Activated T-cell treated with anti-CD3 and anti-CD28 coated beads, Interleukin-2, amount 50 U/mL, for 24 hours (primary cell): ENCODE results near the gene TMEM247.
A peak's percentile ranks its signal among the peaks of the same experiment; 100 is the strongest.

Source experiments
- DNase-seq: peaks from one replicate; pipeline ENCODE4 v3.0.0-alpha.2; 2020
- H3K27ac Mint-ChIP-seq: 2 replicates; pipeline ENCODE4 v1.8.0; 2020; ENCODE audit warnings: mild to moderate bottlenecking, mixed read lengths
- H3K27me3 Mint-ChIP-seq: 2 replicates; pipeline ENCODE4 v1.8.0; 2020; ENCODE audit warnings: mixed read lengths
- H3K36me3 Mint-ChIP-seq: 2 replicates; pipeline ENCODE4 v1.8.0; 2020; ENCODE audit warnings: low read depth, mixed read lengths
- H3K4me1 Mint-ChIP-seq: 2 replicates; pipeline ENCODE4 v1.8.0; 2020; ENCODE audit warnings: low read depth, mixed read lengths
- H3K4me3 Mint-ChIP-seq: 2 replicates; pipeline ENCODE4 v1.8.0; 2020; ENCODE audit warnings: mild to moderate bottlenecking, moderate library complexity, mixed read lengths
- H3K9me3 Mint-ChIP-seq: 2 replicates; pipeline ENCODE4 v1.8.0; 2020; ENCODE audit warnings: mixed read lengths

The TMEM247 gene

GRCh38 chr2:46479265-46479664 is at the start of gene TMEM247:
TSS of gene TMEM247 (plus strand) at chr2:46479565.
- Mint-ChIP-seq H3K4me3 (no peak within 1 kb of the TSS), H3K9me3 (peaks cover 2% of the 10 kb centered on the region), H3K4me1 (peaks cover 31% of the 10 kb centered on the region), H3K36me3 (no peaks in the 10 kb centered on the region), H3K27me3 (no peaks in the 10 kb centered on the region), H3K27ac (no peak within 1 kb of the TSS)
- no peak for DNase-seq

GRCh38 chr2:46430413-46430812 is 49.0 kb upstream of the TMEM247 start:
- Mint-ChIP-seq H3K27me3 (no peaks in the 10 kb centered on the region), H3K4me1 (peaks cover 43% of the 10 kb centered on the region), H3K27ac (no peak overlapping the region), H3K4me3 (no peak overlapping the region), H3K36me3 (no peaks in the 10 kb centered on the region), H3K9me3 (peaks cover 4% of the 10 kb centered on the region)
- no peak for DNase-seq

GRCh38 chr2:46430992-46431391 is 48.4 kb upstream of the TMEM247 start:
- Mint-ChIP-seq H3K4me3 (no peak overlapping the region), H3K27ac (no peak overlapping the region), H3K27me3 (no peaks in the 10 kb centered on the region), H3K9me3 (peaks cover 4% of the 10 kb centered on the region), H3K36me3 (no peaks in the 10 kb centered on the region), H3K4me1 (peaks cover 42% of the 10 kb centered on the region)
- DNase-seq: no peak

- Mint-ChIP-seq H3K27ac (no peak overlapping the region), H3K4me3 (no peak overlapping the region), H3K9me3 (peaks cover 4% of the 10 kb centered on the region), H3K4me1 (peaks cover 47% of the 10 kb centered on the region), H3K36me3 (no peaks in the 10 kb centered on the region), H3K27me3 (no peaks in the 10 kb centered on the region)
- no peak for DNase-seq
Observed at GRCh38 chr2:46431481-46432235, 47.7 kb upstream of the TMEM247 start.

GRCh38 chr2:46434851-46435273 is 44.5 kb upstream of the TMEM247 start:
- H3K9me3 Mint-ChIP-seq: no peaks in the 10 kb centered on the region
- no peaks in the 10 kb centered on the region for H3K36me3 Mint-ChIP-seq
- no peaks in the 10 kb centered on the region for H3K27me3 Mint-ChIP-seq
- H3K27ac Mint-ChIP-seq: no peak overlapping the region
- H3K4me3 Mint-ChIP-seq: no peak overlapping the region
- peaks cover 65% of the 10 kb centered on the region for H3K4me1 Mint-ChIP-seq
- DNase-seq: no peak

GRCh38 chr2:46435353-46435752 is 44.0 kb upstream of the TMEM247 start:
- no peaks in the 10 kb centered on the region for H3K36me3 Mint-ChIP-seq
- H3K27ac Mint-ChIP-seq: no peak overlapping the region
- DNase-seq: no peak
- no peak overlapping the region for H3K4me3 Mint-ChIP-seq
- H3K9me3 Mint-ChIP-seq: no peaks in the 10 kb centered on the region
- H3K4me1 Mint-ChIP-seq: peaks cover 68% of the 10 kb centered on the region
- no peaks in the 10 kb centered on the region for H3K27me3 Mint-ChIP-seq

- peaks cover 68% of the 10 kb centered on the region for H3K4me1 Mint-ChIP-seq
- no peaks in the 10 kb centered on the region for H3K27me3 Mint-ChIP-seq
- no peaks in the 10 kb centered on the region for H3K9me3 Mint-ChIP-seq
- H3K4me3 Mint-ChIP-seq: no peak overlapping the region
- DNase-seq: no peak
- no peaks in the 10 kb centered on the region for H3K36me3 Mint-ChIP-seq
- H3K27ac Mint-ChIP-seq: no peak overlapping the region
Observed at GRCh38 chr2:46435796-46436360, 43.5 kb upstream of the TMEM247 start.

- no peaks in the 10 kb centered on the region for H3K36me3 Mint-ChIP-seq
- H3K9me3 Mint-ChIP-seq: no peaks in the 10 kb centered on the region
- H3K4me3 Mint-ChIP-seq: no peak overlapping the region
- DNase-seq: no peak
- no peak overlapping the region for H3K27ac Mint-ChIP-seq
- H3K4me1 Mint-ChIP-seq: peaks cover 60% of the 10 kb centered on the region
- H3K27me3 Mint-ChIP-seq: no peaks in the 10 kb centered on the region
Observed at GRCh38 chr2:46436800-46437199, 42.6 kb upstream of the TMEM247 start.

GRCh38 chr2:46438102-46438501 is 41.3 kb upstream of the TMEM247 start:
- no peaks in the 10 kb centered on the region for H3K36me3 Mint-ChIP-seq
- no peak for DNase-seq
- no peak overlapping the region for H3K4me3 Mint-ChIP-seq
- H3K9me3 Mint-ChIP-seq: no peaks in the 10 kb centered on the region
- no peak overlapping the region for H3K27ac Mint-ChIP-seq
- no peaks in the 10 kb centered on the region for H3K27me3 Mint-ChIP-seq
- peaks cover 47% of the 10 kb centered on the region for H3K4me1 Mint-ChIP-seq

GRCh38 chr2:46438794-46439193 is 40.6 kb upstream of the TMEM247 start:
- Mint-ChIP-seq H3K36me3 (no peaks in the 10 kb centered on the region), H3K4me1 (peaks cover 42% of the 10 kb centered on the region), H3K4me3 (no peak overlapping the region), H3K9me3 (no peaks in the 10 kb centered on the region), H3K27ac (no peak overlapping the region), H3K27me3 (no peaks in the 10 kb centered on the region)
- no peak for DNase-seq

GRCh38 chr2:46439582-46439981 is 39.8 kb upstream of the TMEM247 start:
- Mint-ChIP-seq H3K27me3 (no peaks in the 10 kb centered on the region), H3K4me1 (peaks cover 41% of the 10 kb centered on the region), H3K27ac (peak overlapping the region; percentile 16), H3K9me3 (no peaks in the 10 kb centered on the region), H3K36me3 (no peaks in the 10 kb centered on the region), H3K4me3 (no peak overlapping the region)
- no peak for DNase-seq

- Mint-ChIP-seq H3K36me3 (no peaks in the 10 kb centered on the region), H3K9me3 (peaks cover 8% of the 10 kb centered on the region), H3K4me3 (no peak overlapping the region), H3K4me1 (peaks cover 29% of the 10 kb centered on the region), H3K27ac (no peak overlapping the region), H3K27me3 (no peaks in the 10 kb centered on the region)
- no peak for DNase-seq
Observed at GRCh38 chr2:46441838-46442712, 37.3 kb upstream of the TMEM247 start.

GRCh38 chr2:46444732-46445131 is 34.6 kb upstream of the TMEM247 start:
- no peaks in the 10 kb centered on the region for H3K36me3 Mint-ChIP-seq
- H3K27ac Mint-ChIP-seq: no peak overlapping the region
- peaks cover 12% of the 10 kb centered on the region for H3K4me1 Mint-ChIP-seq
- no peak overlapping the region for H3K4me3 Mint-ChIP-seq
- no peaks in the 10 kb centered on the region for H3K27me3 Mint-ChIP-seq
- peaks cover 8% of the 10 kb centered on the region for H3K9me3 Mint-ChIP-seq
- DNase-seq: no peak

GRCh38 chr2:46445556-46445955 is 33.8 kb upstream of the TMEM247 start:
- H3K27me3 Mint-ChIP-seq: no peaks in the 10 kb centered on the region
- no peaks in the 10 kb centered on the region for H3K36me3 Mint-ChIP-seq
- no peak for DNase-seq
- no peak overlapping the region for H3K4me3 Mint-ChIP-seq
- peaks cover 8% of the 10 kb centered on the region for H3K9me3 Mint-ChIP-seq
- peaks cover 3% of the 10 kb centered on the region for H3K4me1 Mint-ChIP-seq
- no peak overlapping the region for H3K27ac Mint-ChIP-seq
